HepG2 (cell line): ENCODE results near the gene VWA7. TPM values are rescaled to one million over a fixed set of nuclear protein-coding genes. Genes with fewer than 3 reads are reported as not detected.

ENCODE experiments used
- ATAC-seq: fragments of 200-7000 bp; cut with Tn5 transposase; 3 replicates; pipeline ENCODE4 v1.9.1; 2020; ENCODE audit warnings: mild to moderate bottlenecking, moderate library complexity
- BruUV-seq: library from RNA; stranded (reverse); fragments of 400-500 nt; replicated peaks from 2 replicates; lab custom pipeline; 2021; lab: Mats Ljungman, UMichigan
- CTCF ChIA-PET: fragments of 300-600 bp; formaldehyde crosslinking; extraction: SDS; loops from one replicate; lab custom pipeline; 2021; ENCODE audit warnings: low total read pairs, inconsistent platforms, low intra/inter-chr PET ratio; lab: Yijun Ruan, JAX
- POLR2A ChIA-PET: fragments of 350-600 bp; sonication (Branson Sonifier 250); formaldehyde crosslinking; loops from one replicate; lab custom pipeline; 2020; ENCODE audit warnings: antibody characterized with exemption, inconsistent platforms; lab: Yijun Ruan, JAX
- DNase-seq: peaks from one replicate; pipeline ENCODE4 v3.0.0-alpha.2; 2015; ENCODE audit warnings: low spot score
- FAIRE-seq: peaks from 3 replicates; lab custom pipeline; 2011; peaks lifted over from hg19 to GRCh38; lab: Jason Lieb, UNC
- H2AFZ ChIP-seq: one replicate; pipeline ENCODE4 v1.6.1; 2011; ENCODE audit warnings: low read length, inconsistent platforms
- H3K27ac ChIP-seq: fragments of 300-600 bp; 3 replicates; pipeline ENCODE4 v1.8.0; 2011; ENCODE audit warnings: mixed run types, mild to moderate bottlenecking, mixed read lengths, low read length, inconsistent platforms; ENCODE audit not compliant: insufficient read depth; ENCODE audit errors: extremely low read length
- H3K27me3 ChIP-seq, 2 experiments: fragments of 200-600 bp in 1 of 2; 2 replicates in 1 of 2; 3 replicates in 1 of 2; pipeline versions ENCODE4 v1.6.0 to v1.8.0; 2011; ENCODE audit warnings: low read length in 2 of 2, mild to moderate bottlenecking in 2 of 2, moderate library complexity in 2 of 2, inconsistent platforms in 1 of 2; ENCODE audit not compliant: insufficient read depth in 2 of 2, control insufficient read depth in 1 of 2
- H3K36me3 ChIP-seq, 2 experiments: fragments of 200-600 bp in 1 of 2; replicated peaks in 1 of 2; 2 replicates in 1 of 2; 3 replicates in 1 of 2; pipeline versions ENCODE4 v1.5.1 to v1.8.0; 2011; ENCODE audit warnings: low read length in 2 of 2, inconsistent platforms in 1 of 2; ENCODE audit not compliant: insufficient read depth in 2 of 2, control insufficient read depth in 1 of 2
- H3K4me1 ChIP-seq: 2 replicates; pipeline ENCODE4 v1.5.1; 2012; ENCODE audit warnings: low read length, inconsistent platforms; ENCODE audit not compliant: insufficient read depth
- H3K4me2 ChIP-seq: 2 replicates; pipeline ENCODE4 v1.6.0; 2011; ENCODE audit warnings: low read depth, low read length, inconsistent platforms
- H3K4me3 ChIP-seq, 3 experiments: fragments of 200-600 bp in 1 of 3; sonication (generic), shearing (Covaris generic) in 1 of 3; replicated peaks in 1 of 3; 2 replicates each; pipeline ENCODE4 v1.5.1; 2011 to 2016; ENCODE audit warnings: low read length in 3 of 3, inconsistent platforms in 2 of 3, low read depth in 2 of 3, mild to moderate bottlenecking in 2 of 3, control low read depth in 1 of 3, mixed read lengths in 1 of 3; ENCODE audit not compliant: insufficient read depth in 1 of 3
- H3K79me2 ChIP-seq: one replicate; pipeline ENCODE4 v1.6.1; 2011; ENCODE audit warnings: low read length, inconsistent platforms; ENCODE audit not compliant: insufficient read depth
- H3K9ac ChIP-seq: 2 replicates; pipeline ENCODE4 v1.6.0; 2011; ENCODE audit warnings: mild to moderate bottlenecking, low read depth, low read length, inconsistent platforms; ENCODE audit not compliant: insufficient read depth
- H3K9me3 ChIP-seq: 2 replicates; pipeline ENCODE4 v1.5.1; 2012; ENCODE audit warnings: mild to moderate bottlenecking, low read length
- H4K20me1 ChIP-seq: 2 replicates; pipeline ENCODE4 v1.6.0; 2011; ENCODE audit warnings: inconsistent platforms, mild to moderate bottlenecking, low read length, moderate library complexity; ENCODE audit not compliant: insufficient read depth
- AGO2 ChIP-seq: fragments of 200-400 bp; formaldehyde crosslinking; optimal IDR thresholded peaks from 2 replicates; pipeline ENCODE3; 2017; ENCODE audit warnings: mild to moderate bottlenecking, low read depth, low read length, moderate library complexity
- HOXA7 ChIP-seq: sonication (generic); formaldehyde crosslinking; IDR thresholded peaks from 2 replicates; pipeline ENCODE4 v1.8.1; 2022; ENCODE audit warnings: mild to moderate bottlenecking, missing genetic modification reagents, moderate library complexity
- KLF16 ChIP-seq, 2 experiments: sonication (generic) in 1 of 2; formaldehyde crosslinking in 1 of 2; IDR thresholded peaks; 2 replicates each; pipeline versions ENCODE4 v1.6.1 to v1.8.0; 2016 to 2023; ENCODE audit warnings: missing genetic modification reagents in 2 of 2, missing compliant biosample characterization in 1 of 2
- MZF1 ChIP-seq: sonication (generic); formaldehyde crosslinking; IDR thresholded peaks from 2 replicates; pipeline ENCODE4 v1.8.1; 2023; ENCODE audit warnings: mild to moderate bottlenecking, missing genetic modification reagents, borderline replicate concordance
- NRL ChIP-seq: sonication (generic); formaldehyde crosslinking; IDR thresholded peaks from 2 replicates; pipeline ENCODE4 v1.5.0; 2020; ENCODE audit warnings: missing genetic modification reagents, mild to moderate bottlenecking, moderate library complexity, borderline replicate concordance
- PHF20 ChIP-seq: sonication (generic); formaldehyde crosslinking; IDR thresholded peaks from 2 replicates; pipeline ENCODE4 v1.5.0; 2020; ENCODE audit warnings: mild to moderate bottlenecking, missing genetic modification reagents
- RBM22 ChIP-seq: fragments of 200-400 bp; formaldehyde crosslinking; optimal IDR thresholded peaks from 2 replicates; pipeline ENCODE3; 2017; ENCODE audit warnings: mild to moderate bottlenecking, low read length, moderate library complexity
- TCF12 ChIP-seq, 2 experiments: fragments of 450-650 bp in 1 of 2; sonication (generic) in 1 of 2; formaldehyde crosslinking in 1 of 2; IDR thresholded peaks; 2 replicates each; pipeline versions ENCODE4 v1.6.1 to v1.8.0; 2017 to 2022; ENCODE audit warnings: antibody characterized with exemption in 1 of 2, mild to moderate bottlenecking in 1 of 2, missing genetic modification reagents in 1 of 2, moderate library complexity in 1 of 2
- ZBTB8A ChIP-seq: sonication (generic); formaldehyde crosslinking; IDR thresholded peaks from 2 replicates; pipeline ENCODE4 v1.4.0; 2020; ENCODE audit warnings: mild to moderate bottlenecking, low read depth, missing genetic modification reagents, borderline replicate concordance
- ZFP36 ChIP-seq: fragments of 150-350 bp; IDR thresholded peaks from 2 replicates; pipeline ENCODE4 v1.6.1; 2018; ENCODE audit warnings: borderline replicate concordance, low read length, low read depth; ENCODE audit not compliant: partially characterized antibody
- ZNF138 ChIP-seq: sonication (generic); formaldehyde crosslinking; IDR thresholded peaks from 2 replicates; pipeline ENCODE4 v1.5.0; 2020; ENCODE audit warnings: mild to moderate bottlenecking, low read depth, missing genetic modification reagents
- ZNF235 ChIP-seq: sonication (generic); formaldehyde crosslinking; IDR thresholded peaks from 2 replicates; pipeline ENCODE4 v1.8.1; 2023; ENCODE audit warnings: mild to moderate bottlenecking, missing genetic modification reagents, borderline replicate concordance
- ZNF570 ChIP-seq: sonication (generic); formaldehyde crosslinking; IDR thresholded peaks from 2 replicates; pipeline ENCODE4 v1.4.0; 2020; ENCODE audit warnings: mild to moderate bottlenecking, missing genetic modification reagents, borderline replicate concordance
- ZNF768 ChIP-seq: sonication (generic); formaldehyde crosslinking; IDR thresholded peaks from 2 replicates; pipeline ENCODE4 v1.4.0; 2020; ENCODE audit warnings: missing genetic modification reagents
- ZNF83 ChIP-seq: sonication (generic); formaldehyde crosslinking; IDR thresholded peaks from 2 replicates; pipeline ENCODE4 v1.4.0; 2020; ENCODE audit warnings: missing genetic modification reagents, mild to moderate bottlenecking, borderline replicate concordance
- ZNF850 ChIP-seq: sonication (generic); formaldehyde crosslinking; conservative IDR thresholded peaks from 2 replicates; pipeline ENCODE4 v1.9.0; 2021; ENCODE audit warnings: mild to moderate bottlenecking, missing genetic modification reagents
- ZNF891 ChIP-seq: sonication (generic); formaldehyde crosslinking; IDR thresholded peaks from 2 replicates; pipeline ENCODE4 v1.5.0; 2020; ENCODE audit warnings: mild to moderate bottlenecking, missing genetic modification reagents
- ZSCAN12 ChIP-seq: sonication (generic); formaldehyde crosslinking; IDR thresholded peaks from 2 replicates; pipeline ENCODE4 v1.9.0; 2021; ENCODE audit warnings: mild to moderate bottlenecking, missing genetic modification reagents
- WGBS: methylation state at CpG from one replicate; pipeline ENCODE4 v1.1.6; 2017; ENCODE audit warnings: low lambda C conversion rate; 5-methylcytosine and 5-hydroxymethylcytosine counted together
- in situ Hi-C: cut with HindIII; loops from 2 replicates; pipeline ENCODE4 v1.10.0; 2017; ENCODE audit warnings: low pct_unique_long_range_greater_than_20kb; ENCODE audit not compliant: extremely low pct_ligation_motif_present
- intact Hi-C: fragments of 100-400 bp; cut with micrococcal nuclease; formaldehyde crosslinking; loops from one replicate; pipeline ENCODE4 v1.10.0; 2022; ENCODE audit not compliant: unreplicated experiment
- polyA plus RNA-seq, 8 experiments: library from polyadenylated mRNA; depleted of rRNA in 3 of 8; stranded (reverse) in 7 of 8; unstranded in 1 of 8; fragments of >200 nt; fragmentation: Illumina TruSeq in 4 of 8; extraction: Trizol in 4 of 8; gene quantifications; 2 replicates each; pipeline versions ENCODE4 v1.2.1 to v1.2.3, GENCODE V29; 2011 to 2016; ENCODE audit warnings: low read depth in 4 of 8, missing spikeins in 1 of 8, mixed read lengths in 1 of 8; ENCODE audit not compliant: insufficient read depth in 1 of 8
- total RNA-seq, 5 experiments: library from RNA; depleted of rRNA; stranded (reverse); fragments of >200 nt; fragmentation: Illumina TruSeq; extraction: Trizol; gene quantifications; 2 replicates each; pipeline ENCODE4 v1.2.3, GENCODE V29; 2016; ENCODE audit warnings: low read depth in 1 of 5
- TF ChIP-seq, protein P1 (sequence below): sonication (generic); formaldehyde crosslinking; IDR thresholded peaks from 2 replicates; pipeline ENCODE4 v1.5.0; 2020; ENCODE audit warnings: mild to moderate bottlenecking, missing genetic modification reagents

VWA7 gene
- total and polyA plus RNA-seq, 2 of the 13 experiments (the other 11 are each of a cell fraction or from before 2014, with no cell fraction given) = 0.86 to 3.3 TPM

DNA sequence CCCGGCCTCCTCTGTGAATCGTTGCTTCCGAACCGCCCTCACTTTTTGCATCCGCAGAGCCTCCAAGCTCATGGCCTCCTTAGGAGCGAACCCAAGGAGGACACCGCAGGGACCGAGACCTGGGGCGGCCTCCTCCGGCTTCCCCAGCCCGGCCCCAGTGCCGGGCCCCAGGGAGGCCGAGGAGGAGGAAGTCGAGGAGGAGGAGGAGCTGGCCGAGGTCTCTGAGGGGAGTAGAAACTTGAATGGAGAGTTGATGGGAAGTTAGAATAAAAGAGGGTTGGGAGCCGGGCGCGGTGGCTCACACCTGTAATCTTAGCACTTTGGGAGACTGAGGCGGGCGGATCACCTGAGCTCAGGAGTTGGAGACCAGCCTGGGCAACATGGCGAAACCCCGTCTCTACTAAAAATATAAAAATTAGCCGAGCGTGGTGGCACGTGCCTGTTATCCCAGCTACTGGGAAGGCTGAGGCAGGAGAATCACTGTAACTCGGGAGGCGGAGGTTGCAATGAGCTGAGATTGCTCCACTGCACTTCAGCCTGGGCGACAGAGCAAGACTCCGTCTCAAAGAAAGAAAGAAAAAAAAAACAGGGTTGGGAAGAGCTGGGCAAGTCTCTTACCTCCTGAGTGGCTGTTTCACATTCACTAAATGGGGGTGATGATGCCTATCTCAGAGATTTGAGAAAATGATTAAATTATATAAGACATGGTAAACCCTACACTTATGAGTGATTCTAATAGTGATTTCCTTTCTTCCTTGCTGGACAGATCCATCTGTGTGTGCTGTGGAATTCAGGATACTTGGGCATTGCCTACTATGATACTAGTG lies 36.5 kb downstream of the VWA7 start:
- Histone ChIP-seq H3K79me2 (peaks cover 14% of the 10 kb centered on the region), H3K27me3 (no peaks in the 10 kb centered on the region; a peak in 1 of 5 replicates), H2AFZ (no peak overlapping the region), H3K4me3 (peak overlapping the region; percentile 1 to 63 (median 44); a peak in 5 of 6 replicates), H3K36me3 (peaks cover 0 to 6% of the 10 kb centered on the region in 2 experiments; a peak in 3 of 5 replicates), H3K9ac (peak overlapping the region; percentile 82), H4K20me1 (no peaks in the 10 kb centered on the region), H3K27ac (peak overlapping the region; percentile 99), H3K4me2 (peak overlapping the region; percentile 73), H3K9me3 (no peaks in the 10 kb centered on the region), H3K4me1 (peaks cover 56% of the 10 kb centered on the region)
- in situ Hi-C loops = no loop called here
- ChIA-PET POLR2A (interaction anchor here (0.8 to 8.3 kb wide), 6 partner anchors 11 to 90 kb away, joined by 3 to 172 read pairs (median 99); partner anchors contain the start of genes DDAH2, HSPA1B and LSM2), CTCF (no interaction called here)
- no peak for DNase-seq
- no peak for FAIRE-seq
- TF ChIP-seq NRL (CRISPR knock-in tag) (no peak), ZFP36 (no peak), ZNF83 (0 out of 2 replicates have a peak, but pooled peaks have one; percentile 0), PHF20 (CRISPR knock-in tag) (0 out of 2 replicates have a peak, but pooled peaks have one; percentile 18), ZNF891 (CRISPR knock-in tag) (no peak), HOXA7 (peak; percentile 13; the same call in 1 of the 2 replicates), MZF1 (CRISPR knock-in tag) (0 out of 2 replicates have a peak, but pooled peaks have one; percentile 2), KLF16 (CRISPR knock-in tag; IDR thresholded peaks at IDR 0.05) (no peak), ZNF768 (0 out of 2 replicates have a peak, but pooled peaks have one; percentile 2), ZSCAN12 (CRISPR knock-in tag) (no peak), ZNF850 (0 out of 2 replicates have a peak, but pooled peaks have one; percentile 18), AGO2 (peak; percentile 20), ZNF235 (CRISPR knock-in tag) (peak; percentile 21; the same call in 1 of the 2 replicates), ZNF570 (CRISPR knock-in tag) (no peak), TCF12 (IDR thresholded peaks at IDR 0.05) (no peak), TCF12 (CRISPR knock-in tag; IDR thresholded peaks at IDR 0.05) (no peak), RBM22 (peak; percentile 14), ZBTB8A (CRISPR knock-in tag) (0 out of 2 replicates have a peak, but pooled peaks have one; percentile 2), ZNF138 (0 out of 2 replicates have a peak, but pooled peaks have one; percentile 39)
- TF ChIP-seq, protein P1, sequence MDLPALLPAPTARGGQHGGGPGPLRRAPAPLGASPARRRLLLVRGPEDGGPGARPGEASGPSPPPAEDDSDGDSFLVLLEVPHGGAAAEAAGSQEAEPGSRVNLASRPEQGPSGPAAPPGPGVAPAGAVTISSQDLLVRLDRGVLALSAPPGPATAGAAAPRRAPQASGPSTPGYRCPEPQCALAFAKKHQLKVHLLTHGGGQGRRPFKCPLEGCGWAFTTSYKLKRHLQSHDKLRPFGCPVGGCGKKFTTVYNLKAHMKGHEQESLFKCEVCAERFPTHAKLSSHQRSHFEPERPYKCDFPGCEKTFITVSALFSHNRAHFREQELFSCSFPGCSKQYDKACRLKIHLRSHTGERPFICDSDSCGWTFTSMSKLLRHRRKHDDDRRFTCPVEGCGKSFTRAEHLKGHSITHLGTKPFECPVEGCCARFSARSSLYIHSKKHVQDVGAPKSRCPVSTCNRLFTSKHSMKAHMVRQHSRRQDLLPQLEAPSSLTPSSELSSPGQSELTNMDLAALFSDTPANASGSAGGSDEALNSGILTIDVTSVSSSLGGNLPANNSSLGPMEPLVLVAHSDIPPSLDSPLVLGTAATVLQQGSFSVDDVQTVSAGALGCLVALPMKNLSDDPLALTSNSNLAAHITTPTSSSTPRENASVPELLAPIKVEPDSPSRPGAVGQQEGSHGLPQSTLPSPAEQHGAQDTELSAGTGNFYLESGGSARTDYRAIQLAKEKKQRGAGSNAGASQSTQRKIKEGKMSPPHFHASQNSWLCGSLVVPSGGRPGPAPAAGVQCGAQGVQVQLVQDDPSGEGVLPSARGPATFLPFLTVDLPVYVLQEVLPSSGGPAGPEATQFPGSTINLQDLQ (CRISPR knock-in tag) = peak; percentile 28; the same call in 1 of the 2 replicates
- 94% methylated on average over 29 of the region's 29 CpGs for WGBS
- BruUV-seq = no TSS peak
- intact Hi-C loops = no loop called here
- ATAC-seq = no peak
